Epithelial cell of prostate (primary cell): ENCODE results near the gene MUC6.

Experiments
- DNase-seq: peaks from one replicate; pipeline ENCODE4 v3.0.0-alpha.2; 2011; ENCODE audit warnings: low read depth, low spot score
- H3K27ac ChIP-seq: fragments of 450-650 bp; 2 replicates; pipeline ENCODE4 v1.5.1; 2017; ENCODE audit warnings: mild to moderate bottlenecking

MUC6 gene, protein sequence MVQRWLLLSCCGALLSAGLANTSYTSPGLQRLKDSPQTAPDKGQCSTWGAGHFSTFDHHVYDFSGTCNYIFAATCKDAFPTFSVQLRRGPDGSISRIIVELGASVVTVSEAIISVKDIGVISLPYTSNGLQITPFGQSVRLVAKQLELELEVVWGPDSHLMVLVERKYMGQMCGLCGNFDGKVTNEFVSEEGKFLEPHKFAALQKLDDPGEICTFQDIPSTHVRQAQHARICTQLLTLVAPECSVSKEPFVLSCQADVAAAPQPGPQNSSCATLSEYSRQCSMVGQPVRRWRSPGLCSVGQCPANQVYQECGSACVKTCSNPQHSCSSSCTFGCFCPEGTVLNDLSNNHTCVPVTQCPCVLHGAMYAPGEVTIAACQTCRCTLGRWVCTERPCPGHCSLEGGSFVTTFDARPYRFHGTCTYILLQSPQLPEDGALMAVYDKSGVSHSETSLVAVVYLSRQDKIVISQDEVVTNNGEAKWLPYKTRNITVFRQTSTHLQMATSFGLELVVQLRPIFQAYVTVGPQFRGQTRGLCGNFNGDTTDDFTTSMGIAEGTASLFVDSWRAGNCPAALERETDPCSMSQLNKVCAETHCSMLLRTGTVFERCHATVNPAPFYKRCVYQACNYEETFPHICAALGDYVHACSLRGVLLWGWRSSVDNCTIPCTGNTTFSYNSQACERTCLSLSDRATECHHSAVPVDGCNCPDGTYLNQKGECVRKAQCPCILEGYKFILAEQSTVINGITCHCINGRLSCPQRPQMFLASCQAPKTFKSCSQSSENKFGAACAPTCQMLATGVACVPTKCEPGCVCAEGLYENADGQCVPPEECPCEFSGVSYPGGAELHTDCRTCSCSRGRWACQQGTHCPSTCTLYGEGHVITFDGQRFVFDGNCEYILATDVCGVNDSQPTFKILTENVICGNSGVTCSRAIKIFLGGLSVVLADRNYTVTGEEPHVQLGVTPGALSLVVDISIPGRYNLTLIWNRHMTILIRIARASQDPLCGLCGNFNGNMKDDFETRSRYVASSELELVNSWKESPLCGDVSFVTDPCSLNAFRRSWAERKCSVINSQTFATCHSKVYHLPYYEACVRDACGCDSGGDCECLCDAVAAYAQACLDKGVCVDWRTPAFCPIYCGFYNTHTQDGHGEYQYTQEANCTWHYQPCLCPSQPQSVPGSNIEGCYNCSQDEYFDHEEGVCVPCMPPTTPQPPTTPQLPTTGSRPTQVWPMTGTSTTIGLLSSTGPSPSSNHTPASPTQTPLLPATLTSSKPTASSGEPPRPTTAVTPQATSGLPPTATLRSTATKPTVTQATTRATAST (N-terminal part only)

DNA sequence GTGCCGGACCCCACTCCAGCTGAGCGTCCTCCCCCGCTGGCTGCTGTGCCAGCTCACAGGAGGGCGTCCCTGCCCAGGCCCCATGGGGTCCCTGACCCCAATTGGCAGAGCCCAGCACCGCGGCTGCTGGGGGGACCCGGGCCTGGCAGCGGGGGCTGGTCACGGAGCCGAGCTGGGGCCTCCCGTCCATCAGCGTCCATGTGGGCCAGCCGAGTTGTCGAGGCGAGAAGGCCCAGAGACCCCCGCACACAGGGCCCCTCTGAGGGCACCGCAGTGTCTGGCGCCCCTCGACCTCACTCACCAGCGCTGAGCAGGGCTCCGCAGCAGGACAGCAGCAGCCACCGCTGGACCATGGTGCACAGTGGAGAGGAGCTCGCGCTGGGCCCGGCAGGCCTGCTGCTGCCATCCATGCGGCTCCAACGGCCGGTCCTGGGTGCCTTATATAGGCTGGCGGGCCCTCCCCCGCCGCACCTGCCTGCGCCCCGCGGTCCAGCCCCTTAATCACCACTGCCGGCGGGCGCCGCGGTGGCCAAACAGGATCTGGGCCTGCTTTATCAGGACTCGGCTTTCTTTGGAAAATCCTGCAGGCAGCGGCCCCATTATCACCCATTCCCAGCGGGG lies at the start of gene MUC6:
TSS of gene MUC6 (minus strand) at position 416 of the 621 bp plus-strand sequence. CDS start at position 353, 63 bp downstream.
- no peak within 1 kb of the TSS for H3K27ac ChIP-seq
- DNase-seq = no peak

DNA sequence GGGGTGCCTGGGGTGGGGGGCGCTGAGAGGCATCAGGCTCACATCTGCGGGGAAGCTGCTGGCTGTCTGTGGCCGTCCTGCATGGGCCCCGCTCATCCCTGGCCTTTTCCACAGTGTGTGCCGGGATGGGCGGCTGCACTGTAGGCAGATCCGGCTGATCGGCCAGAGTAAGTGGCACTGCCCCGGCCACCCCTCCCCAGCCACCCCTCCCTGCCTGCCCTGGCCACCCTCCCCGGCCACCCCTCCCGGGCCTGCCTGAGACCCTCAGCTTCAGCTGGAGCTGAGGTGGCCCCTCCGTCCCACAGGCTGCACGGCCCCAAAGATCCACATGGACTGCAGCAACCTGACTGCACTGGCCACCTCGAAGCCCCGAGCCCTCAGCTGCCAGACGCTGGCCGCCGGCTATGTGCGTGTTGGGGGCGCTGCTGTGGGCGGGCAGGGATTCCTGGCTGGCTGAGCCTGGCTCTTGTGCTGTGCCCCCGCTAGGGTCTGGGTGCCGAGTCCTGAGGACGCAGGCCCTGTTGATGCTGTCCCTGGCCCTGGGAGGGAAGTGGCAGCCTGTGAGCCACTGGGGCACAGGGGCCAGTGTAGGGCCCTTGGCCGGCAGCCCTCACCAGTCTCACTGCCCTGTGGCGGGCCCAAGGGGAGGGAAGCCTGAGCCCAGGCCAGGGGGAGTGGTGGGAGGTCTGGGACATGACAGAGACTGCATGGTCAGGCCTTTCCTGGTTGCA lies 49.1 kb upstream of the MUC6 start:
- no peak overlapping the region for H3K27ac ChIP-seq
- DNase-seq = no peak

DNA sequence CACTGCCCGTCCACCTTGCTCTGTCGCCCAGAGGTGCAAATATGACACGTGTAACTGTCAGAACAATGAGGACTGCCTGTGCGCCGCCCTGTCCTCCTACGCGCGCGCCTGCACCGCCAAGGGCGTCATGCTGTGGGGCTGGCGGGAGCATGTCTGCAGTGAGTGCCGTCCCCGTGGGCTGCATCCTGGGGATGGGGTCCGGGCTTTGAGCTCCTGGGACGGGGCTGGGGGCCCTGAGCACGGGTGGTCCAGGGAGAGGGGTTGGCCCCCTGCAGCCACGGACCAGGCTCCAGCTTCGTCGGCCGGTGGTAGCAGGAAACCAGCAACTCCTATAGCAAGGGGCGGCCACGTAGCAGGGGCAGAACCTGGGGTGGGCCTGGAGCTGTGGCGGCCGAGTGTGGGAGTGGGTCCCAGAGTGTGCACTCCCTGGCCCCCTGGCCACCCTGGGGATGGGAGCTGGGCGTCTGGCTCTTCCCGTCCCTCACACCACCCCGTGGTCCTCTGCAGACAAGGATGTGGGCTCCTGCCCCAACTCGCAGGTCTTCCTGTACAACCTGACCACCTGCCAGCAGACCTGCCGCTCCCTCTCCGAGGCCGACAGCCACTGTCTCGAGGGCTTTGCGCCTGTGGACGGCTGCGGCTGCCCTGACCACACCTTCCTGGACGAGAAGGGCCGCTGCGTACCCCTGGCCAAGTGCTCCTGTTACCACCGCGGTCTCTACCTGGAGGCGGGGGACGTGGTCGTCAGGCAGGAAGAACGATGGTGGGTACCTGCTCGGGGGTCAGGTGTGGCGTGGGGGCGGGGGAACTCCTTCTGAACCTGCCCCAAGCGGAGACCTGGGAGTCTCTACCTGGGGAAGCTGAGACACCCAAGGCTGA lies 48.3 kb upstream of the MUC6 start:
- H3K27ac ChIP-seq = no peak overlapping the region
- DNase-seq = no peak

DNA sequence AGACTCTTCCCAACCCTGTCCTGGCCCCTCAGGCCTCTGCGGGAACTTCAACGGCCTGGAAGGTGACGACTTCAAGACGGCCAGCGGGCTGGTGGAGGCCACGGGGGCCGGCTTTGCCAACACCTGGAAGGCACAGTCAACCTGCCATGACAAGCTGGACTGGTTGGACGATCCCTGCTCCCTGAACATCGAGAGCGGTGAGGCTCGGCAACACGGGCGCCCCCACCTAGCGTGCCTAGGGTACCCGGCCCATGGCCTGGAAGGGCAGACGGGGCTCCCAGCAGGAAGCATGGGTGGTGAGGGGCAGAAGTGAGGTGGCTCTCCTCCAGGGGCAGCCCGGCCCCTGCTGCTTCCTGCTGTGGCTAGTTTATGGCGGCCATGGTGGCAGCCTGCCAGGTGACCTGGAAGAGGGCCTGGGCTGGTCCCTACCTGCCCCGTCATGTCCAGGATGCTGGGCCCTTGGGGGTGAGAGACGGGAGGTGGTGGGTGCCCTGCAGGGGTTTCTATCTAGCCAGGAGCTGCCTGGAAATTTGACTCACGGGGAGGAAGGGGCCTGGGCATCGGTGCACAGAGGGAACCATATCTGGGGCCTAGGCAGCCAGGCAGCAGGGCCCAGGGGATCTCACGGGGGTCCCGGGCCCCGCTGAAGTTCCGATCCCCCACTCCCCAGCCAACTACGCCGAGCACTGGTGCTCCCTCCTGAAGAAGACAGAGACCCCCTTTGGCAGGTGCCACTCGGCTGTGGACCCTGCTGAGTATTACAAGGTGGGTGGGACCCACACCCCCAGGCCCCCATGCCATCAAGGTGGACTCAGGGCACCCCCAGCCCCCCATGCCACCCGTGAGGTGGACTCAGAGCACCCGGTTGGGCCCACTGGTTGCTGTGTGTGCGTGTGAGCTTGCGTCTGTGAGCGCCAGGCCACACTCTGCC lies 47.4 kb upstream of the MUC6 start:
- no peak for DNase-seq

DNA sequence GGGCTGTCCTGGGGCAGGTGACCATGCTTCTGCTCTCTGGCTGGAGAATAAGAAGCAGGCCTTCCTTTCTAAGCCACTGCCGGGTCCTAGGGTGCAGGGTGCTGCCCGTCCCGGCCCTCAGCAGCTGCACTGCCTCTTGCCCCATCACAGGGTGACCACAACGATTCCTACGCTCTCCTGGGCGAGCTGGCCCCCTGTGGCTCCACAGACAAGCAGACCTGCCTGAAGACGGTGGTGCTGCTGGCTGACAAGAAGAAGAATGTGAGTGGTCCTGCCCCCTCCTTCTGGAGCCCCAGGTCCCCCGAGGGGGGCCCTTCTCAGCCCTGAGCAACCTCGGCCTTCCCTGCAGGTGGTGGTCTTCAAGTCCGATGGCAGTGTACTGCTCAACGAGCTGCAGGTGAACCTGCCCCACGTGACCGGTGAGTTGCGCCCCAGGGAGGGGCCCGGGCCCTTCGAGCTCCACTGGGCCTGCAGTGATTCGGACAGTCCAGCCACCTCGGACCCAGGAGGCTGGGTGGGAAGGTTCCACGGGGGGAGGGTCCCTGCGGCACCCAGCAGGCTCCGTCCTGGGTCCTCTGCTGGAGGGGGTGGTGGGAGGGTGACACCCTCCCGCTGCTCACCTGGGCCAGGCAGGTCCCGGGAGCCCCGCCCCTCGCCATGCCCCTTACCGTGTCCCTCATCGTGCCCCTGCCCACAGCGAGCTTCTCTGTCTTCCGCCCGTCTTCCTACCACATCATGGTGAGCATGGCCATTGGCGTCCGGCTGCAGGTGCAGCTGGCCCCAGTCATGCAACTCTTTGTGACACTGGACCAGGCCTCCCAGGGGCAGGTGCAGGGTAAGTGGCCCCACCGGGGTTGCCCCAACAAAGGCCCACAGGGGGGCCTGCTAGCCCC lies 46.5 kb upstream of the MUC6 start:
- DNase-seq = no peak

More for the DNA sequence above, 47.4 kb upstream of the MUC6 start:
- no peak overlapping the region for H3K27ac ChIP-seq

DNA sequence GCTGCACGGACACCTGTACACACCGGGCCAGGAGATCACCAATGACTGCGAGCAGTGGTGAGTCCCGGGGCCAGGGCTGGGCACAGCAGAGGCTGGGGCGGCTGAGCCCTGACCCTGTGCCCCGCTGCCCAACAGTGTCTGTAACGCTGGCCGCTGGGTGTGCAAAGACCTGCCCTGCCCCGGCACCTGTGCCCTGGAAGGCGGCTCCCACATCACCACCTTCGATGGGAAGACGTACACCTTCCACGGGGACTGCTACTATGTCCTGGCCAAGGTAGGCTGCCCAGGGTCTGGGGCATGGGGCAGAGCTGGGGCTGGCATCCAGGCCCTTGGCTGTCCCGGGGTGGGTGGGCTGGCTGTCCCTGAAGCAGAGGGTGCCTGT lies 45.8 kb upstream of the MUC6 start:
- H3K27ac ChIP-seq = no peak overlapping the region
- DNase-seq = no peak

More for the DNA sequence above, 46.5 kb upstream of the MUC6 start:
- H3K27ac ChIP-seq = no peak overlapping the region

DNA sequence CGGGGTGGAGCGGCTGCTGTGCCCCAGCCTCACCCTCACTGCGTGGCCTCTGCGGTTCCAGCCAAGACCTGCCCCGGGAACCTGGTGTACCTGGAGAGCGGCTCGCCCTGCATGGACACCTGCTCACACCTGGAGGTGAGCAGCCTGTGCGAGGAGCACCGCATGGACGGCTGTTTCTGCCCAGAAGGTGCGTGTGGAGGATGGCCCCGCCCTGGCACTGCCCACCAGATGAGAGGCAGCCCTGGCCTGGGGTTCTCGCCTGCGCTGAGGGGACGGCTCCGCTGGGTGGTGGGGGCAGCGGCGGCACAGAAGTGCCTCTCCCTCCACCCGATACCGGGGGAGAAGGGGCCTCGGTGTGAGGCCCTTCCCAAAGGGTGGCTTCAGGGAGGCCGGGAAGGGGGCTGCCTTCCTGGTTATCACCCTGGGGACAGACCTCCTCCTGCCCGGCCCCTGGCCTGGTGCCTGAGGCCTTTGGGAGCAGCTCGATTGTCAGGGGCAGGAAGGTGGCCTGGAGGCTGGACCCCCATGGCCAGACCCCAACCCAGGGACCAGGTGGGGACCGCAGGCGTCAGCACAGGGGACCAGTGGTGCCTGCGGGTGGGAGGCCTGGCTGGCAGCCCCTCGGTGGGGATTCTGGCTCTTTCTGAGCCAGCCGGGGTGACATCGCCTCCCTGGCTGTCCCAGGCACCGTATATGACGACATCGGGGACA lies 45.2 kb upstream of the MUC6 start:
- H3K27ac ChIP-seq = no peak overlapping the region
- no peak for DNase-seq

DNA sequence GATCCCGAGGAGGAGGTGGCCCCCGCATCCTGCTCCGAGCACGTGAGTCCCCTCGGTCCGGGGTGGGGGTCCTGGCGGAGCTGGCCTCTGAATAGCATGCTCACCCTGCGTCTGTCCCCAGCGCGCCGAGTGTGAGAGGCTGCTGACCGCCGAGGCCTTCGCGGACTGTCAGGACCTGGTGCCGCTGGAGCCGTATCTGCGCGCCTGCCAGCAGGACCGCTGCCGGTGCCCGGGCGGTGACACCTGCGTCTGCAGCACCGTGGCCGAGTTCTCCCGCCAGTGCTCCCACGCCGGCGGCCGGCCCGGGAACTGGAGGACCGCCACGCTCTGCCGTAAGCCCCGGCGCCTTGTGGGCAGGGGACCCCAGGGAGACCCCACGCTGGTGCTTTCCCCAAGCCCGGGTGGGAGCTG lies 41.7 kb upstream of the MUC6 start:
- DNase-seq = no peak
- H3K27ac ChIP-seq = no peak overlapping the region

DNA sequence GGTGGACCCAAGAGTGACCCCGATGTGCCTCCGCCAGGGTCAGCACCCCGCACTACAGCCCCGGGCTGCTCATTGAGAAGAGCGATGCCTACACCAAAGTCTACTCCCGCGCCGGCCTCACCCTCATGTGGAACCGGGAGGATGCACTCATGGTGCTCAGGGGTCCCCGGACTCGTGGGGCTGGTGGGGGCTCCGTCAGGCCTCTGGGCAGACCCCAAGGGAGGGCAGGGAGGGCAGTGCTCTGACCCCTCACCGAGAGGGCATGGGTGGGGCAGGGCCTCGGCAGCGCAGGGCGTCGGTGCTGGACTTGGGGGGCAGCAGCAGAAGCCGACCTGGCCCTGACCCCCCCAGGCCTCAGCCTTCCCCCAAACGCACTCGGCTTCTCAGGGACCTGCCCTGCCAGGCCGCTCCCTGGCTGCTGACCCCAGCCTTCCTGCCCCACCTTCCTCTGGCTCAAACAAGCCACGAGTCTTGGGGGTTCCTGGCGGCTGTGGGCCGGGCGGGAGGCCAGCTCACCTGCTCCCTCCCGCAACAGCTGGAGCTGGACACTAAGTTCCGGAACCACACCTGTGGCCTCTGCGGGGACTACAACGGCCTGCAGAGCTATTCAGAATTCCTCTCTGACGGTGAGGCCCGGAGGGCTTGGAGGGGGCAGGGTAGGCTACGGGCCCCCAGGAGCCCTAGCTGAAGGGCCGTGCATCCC lies 41.0 kb upstream of the MUC6 start:
- no peak overlapping the region for H3K27ac ChIP-seq
- DNase-seq = no peak

DNA sequence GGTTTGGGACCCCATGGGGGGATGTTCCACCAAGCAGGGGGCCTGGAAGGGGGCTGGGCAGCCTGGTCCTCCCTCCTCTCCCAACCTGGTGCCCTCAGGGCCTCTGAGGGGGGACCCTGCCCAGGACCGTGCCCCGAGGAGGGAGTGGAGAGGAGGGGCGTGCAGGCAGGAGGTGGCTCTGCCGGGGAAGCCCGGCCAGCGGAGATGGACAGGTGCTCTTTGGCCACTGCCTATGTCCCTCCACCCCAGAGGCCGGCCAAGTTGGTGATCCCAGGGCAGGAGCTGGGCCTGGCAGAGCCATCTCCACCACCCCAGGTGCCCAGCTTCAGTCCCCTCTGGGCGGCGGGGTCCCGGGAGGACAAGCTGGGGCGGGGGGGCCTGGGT lies 40.5 kb upstream of the MUC6 start:
- no peak for DNase-seq
- H3K27ac ChIP-seq = no peak overlapping the region

DNA sequence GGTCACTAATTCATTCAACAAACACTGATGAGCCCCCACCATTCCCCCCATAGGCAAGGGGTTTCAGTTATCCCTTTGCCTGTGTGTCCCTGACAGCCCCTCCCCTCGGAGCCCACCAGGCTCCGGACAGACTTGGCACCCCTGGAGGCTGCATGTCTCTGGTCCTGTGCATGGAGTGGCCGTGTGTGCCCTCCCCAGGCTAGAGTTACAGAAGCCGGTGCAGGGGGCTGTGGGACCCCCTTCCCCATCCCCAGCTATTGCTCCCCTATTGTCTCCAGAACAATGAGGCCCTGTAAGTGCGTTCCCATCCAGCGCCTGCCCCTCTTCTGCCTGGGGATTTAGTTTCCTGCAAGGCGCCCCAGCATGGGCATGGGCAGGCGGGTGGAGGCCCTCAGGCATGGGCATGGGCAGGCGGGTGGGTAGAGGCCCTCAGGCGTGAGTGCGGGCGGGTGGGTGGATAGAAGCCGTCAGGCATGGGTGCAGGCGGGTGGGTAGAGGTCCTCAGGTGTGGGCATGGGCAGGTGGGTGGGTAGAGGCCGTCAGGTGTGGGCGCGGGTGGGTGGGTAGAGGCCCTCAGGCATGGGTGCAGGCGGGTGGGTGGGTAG lies 39.6 kb upstream of the MUC6 start:
- DNase-seq = no peak
- H3K27ac ChIP-seq = no peak overlapping the region

DNA sequence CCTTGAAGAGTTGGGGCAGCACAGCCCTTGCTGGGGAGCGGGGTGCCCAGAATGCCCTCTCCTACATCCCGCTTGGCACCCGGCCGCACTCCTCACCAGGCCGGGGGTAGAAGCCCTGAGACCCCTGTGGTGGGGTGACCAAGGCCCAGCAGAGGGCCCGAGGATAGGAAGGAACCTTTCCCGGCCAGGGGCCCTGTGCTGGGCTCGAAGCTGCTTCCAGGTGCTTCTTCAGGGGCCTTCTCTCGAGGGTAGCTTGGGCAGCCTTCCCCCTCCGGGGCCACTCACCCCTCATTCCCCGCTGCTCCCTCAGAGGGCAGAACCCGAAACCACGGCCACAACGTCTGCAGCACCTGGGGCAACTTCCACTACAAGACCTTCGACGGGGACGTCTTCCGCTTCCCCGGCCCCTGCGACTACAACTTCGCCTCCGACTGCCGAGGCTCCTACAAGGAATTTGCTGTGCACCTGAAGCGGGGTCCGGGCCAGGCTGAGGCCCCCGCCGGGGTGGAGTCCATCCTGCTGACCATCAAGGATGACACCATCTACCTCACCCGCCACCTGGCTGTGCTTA lies 38.9 kb upstream of the MUC6 start:
- DNase-seq = no peak
- no peak overlapping the region for H3K27ac ChIP-seq

DNA sequence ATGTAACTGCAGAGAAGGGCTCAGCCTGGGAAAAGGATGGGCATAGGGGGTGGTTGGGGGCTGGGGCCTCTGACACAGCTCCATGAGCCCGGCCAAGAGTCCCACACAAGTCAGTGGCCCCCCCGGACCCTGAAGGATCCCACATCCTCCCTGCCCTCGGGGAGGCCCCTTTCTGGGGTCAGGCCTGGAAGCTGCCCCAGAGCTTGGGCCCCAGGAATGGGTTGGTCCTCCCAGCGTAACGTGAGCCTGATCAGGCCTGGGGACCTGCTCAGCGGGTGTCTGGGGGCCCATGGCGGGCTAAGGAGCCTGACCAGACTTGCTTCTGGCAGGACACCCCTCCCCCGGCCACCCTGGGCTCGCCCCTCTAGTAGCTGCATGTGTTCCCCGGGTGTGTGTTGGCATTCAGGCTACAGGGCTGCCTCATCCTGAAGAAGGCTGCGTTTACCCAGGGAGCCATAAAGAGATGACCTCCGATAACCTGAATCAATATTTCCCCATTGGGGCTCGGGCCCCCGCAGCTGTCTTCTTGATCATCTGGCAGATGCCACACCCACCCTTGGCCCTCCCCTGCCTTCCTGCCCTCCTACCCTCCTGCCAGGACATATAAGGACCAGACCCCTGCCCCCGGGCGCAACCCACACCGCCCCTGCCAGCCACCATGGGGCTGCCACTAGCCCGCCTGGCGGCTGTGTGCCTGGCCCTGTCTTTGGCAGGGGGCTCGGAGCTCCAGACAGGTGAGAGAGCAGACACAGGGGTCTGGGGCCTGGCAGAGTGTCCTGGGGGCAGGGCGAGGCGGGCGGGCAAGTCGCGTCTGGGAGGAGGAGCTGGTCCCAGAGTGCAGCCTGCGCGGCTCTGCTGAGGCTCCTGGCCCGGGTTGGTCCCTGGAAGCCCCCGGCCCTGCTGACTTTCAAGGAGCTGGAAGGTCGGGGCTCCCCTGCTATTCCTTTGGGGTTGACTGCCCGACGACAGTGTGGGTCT lies 38.0 kb upstream of the MUC6 start, which contains the start of gene MUC2:
TSS of gene MUC2 (plus strand) at position 631 of the 978 bp plus-strand sequence.
- DNase-seq = no peak
- H3K27ac ChIP-seq = no peak within 1 kb of the TSS
